ENCODE data around the gene SIK3. TPM values are rescaled to one million over a fixed set of nuclear protein-coding genes. Genes with fewer than 3 reads are reported as not detected.

Gene SIK3
- total RNA-seq, 2 donors from 2014 or later = 37.2 to 43.5 TPM

DNA sequence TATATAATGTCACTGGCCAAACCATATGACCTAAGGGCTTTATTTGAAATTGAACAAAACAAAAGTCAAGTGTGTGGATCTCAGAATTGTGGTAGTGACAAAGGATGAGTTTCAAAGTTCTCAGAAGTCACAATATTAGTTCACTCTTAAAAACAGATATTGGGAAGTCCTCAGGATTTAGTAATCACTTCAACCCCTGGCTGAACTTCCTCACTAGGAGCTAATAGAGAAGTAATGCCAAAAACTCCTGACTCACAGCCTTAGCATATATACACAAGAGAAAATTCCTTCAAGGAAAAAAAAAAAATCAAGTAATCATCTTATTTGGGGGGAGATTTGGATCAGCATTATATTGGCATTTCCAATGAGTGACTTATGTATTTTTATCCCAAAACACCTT lies 185.2 kb downstream of the SIK3 start:
- Mint-ChIP-seq H3K4me1 (peaks cover 1% of the 10 kb centered on the region), H3K36me3 (ENCODE audit: low read depth) (peaks cover 3% of the 10 kb centered on the region), H3K4me3 (no peak overlapping the region), H3K27ac (no peak overlapping the region), H3K27me3 (ENCODE audit: insufficient read depth) (no peaks in the 10 kb centered on the region), H3K9me3 (no peaks in the 10 kb centered on the region)
- H3K4me1 ChIP-seq (ENCODE audit: control insufficient read depth, insufficient read depth, low read length) = no peaks in the 10 kb centered on the region
- H3K9ac ChIP-seq (ENCODE audit: extremely low read depth, low read length, poor library complexity, severe bottlenecking) = no peak overlapping the region
- no peak for DNase-seq
- TF ChIP-seq, protein P1, sequence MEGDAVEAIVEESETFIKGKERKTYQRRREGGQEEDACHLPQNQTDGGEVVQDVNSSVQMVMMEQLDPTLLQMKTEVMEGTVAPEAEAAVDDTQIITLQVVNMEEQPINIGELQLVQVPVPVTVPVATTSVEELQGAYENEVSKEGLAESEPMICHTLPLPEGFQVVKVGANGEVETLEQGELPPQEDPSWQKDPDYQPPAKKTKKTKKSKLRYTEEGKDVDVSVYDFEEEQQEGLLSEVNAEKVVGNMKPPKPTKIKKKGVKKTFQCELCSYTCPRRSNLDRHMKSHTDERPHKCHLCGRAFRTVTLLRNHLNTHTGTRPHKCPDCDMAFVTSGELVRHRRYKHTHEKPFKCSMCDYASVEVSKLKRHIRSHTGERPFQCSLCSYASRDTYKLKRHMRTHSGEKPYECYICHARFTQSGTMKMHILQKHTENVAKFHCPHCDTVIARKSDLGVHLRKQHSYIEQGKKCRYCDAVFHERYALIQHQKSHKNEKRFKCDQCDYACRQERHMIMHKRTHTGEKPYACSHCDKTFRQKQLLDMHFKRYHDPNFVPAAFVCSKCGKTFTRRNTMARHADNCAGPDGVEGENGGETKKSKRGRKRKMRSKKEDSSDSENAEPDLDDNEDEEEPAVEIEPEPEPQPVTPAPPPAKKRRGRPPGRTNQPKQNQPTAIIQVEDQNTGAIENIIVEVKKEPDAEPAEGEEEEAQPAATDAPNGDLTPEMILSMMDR (conservative IDR thresholded peaks at IDR 0.05) = no peak
- no peaks in the 10 kb centered on the region for H3K9me3 ChIP-seq (ENCODE audit: control insufficient read depth, low read length)
- H3K27ac ChIP-seq (ENCODE audit: low read depth, low read length) = no peak overlapping the region
- no peaks in the 10 kb centered on the region for H3K27me3 ChIP-seq (ENCODE audit: control insufficient read depth, insufficient read depth, low read length, poor library complexity, severe bottlenecking)
- no peaks in the 10 kb centered on the region for H3K36me3 ChIP-seq (ENCODE audit: control insufficient read depth, insufficient read depth, low read length)
- no peak overlapping the region for H3K4me3 ChIP-seq (ENCODE audit: low read length)

DNA sequence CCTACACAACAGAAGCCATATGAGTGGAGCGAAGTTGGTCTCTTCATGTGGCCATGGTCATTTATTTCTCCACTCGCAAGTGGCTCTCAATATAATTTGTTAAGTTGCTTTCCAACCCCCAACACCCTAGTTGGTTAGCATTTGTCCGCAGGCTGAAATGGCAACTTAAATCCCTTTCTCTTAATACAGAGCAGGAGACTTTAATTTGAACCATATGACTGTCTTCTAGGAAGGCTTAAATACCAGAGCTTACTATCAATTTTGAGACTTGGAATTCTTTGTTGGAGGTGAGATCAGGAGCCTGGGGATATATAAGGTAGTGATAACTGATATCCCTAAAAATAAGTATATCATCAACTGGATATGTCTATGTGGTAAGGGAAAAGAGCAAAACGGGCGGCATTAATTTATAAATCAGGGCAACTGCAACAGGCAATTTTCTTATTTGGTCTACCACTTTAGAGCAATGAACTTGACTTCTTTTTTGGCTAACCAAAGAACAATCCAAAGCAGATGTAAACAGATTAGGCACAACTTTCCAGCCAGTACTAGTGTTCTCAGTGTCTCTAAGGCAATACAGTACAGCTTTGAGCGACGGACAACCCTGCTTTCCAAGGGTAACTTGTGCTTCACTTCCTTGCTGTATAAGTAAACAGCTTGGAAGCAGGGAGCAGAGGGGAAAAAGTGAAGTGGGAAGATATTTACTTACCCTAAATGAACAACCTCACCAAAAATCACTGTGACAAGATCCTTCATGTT lies 186.1 kb downstream of the SIK3 start:
- no peaks in the 10 kb centered on the region for H3K9me3 ChIP-seq (ENCODE audit: control insufficient read depth, low read length)
- H3K4me1 ChIP-seq (ENCODE audit: control insufficient read depth, insufficient read depth, low read length) = no peaks in the 10 kb centered on the region
- no peak overlapping the region for H3K27ac ChIP-seq (ENCODE audit: low read depth, low read length)
- peaks cover 1% of the 10 kb centered on the region for H3K4me1 Mint-ChIP-seq
- H3K27ac Mint-ChIP-seq = peak overlapping the region; percentile 48
- WGBS, 2 experiments (ENCODE audit: insufficient coverage in 1 of 2, insufficient read length in 1 of 2) = 96 to 98% methylated on average over 6 to 7 of the region's 7 CpGs
- TF ChIP-seq, protein P1 (conservative IDR thresholded peaks at IDR 0.05) = no peak
- H3K36me3 Mint-ChIP-seq (ENCODE audit: low read depth) = peaks cover 3% of the 10 kb centered on the region
- H3K36me3 ChIP-seq (ENCODE audit: control insufficient read depth, insufficient read depth, low read length) = no peaks in the 10 kb centered on the region
- H3K4me3 ChIP-seq (ENCODE audit: low read length) = no peak overlapping the region
- no peak for DNase-seq
- H3K4me3 Mint-ChIP-seq = no peak overlapping the region
- no peaks in the 10 kb centered on the region for H3K27me3 ChIP-seq (ENCODE audit: control insufficient read depth, insufficient read depth, low read length, poor library complexity, severe bottlenecking)
- H3K9me3 Mint-ChIP-seq = no peaks in the 10 kb centered on the region
- H3K9ac ChIP-seq (ENCODE audit: extremely low read depth, low read length, poor library complexity, severe bottlenecking) = no peak overlapping the region
- no peaks in the 10 kb centered on the region for H3K27me3 Mint-ChIP-seq (ENCODE audit: insufficient read depth)

DNA sequence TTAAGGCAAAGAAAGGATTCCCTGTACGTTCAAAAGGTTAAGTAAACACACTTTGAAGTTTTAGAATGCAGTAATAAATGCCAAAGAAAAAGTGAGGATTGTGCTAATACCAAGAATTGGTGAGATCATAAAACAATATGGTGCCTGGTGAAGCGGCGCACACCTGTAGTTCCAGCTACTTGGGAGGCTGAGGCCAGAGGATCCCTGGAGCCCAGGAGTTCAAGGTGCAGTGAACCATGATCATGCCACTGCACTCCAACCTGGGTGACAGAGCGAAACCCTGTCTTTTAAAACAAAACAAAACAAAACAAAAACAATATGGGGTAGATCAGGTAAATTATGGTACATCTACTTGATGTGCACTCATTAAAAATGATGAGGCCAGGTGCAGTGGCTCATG lies 187.4 kb downstream of the SIK3 start:
- no peaks in the 10 kb centered on the region for H3K36me3 ChIP-seq (ENCODE audit: control insufficient read depth, insufficient read depth, low read length)
- Mint-ChIP-seq H3K27ac (no peak overlapping the region), H3K4me3 (no peak overlapping the region)

More for the DNA sequence above, 187.4 kb downstream of the SIK3 start:
- H3K27me3 ChIP-seq (ENCODE audit: control insufficient read depth, insufficient read depth, low read length, poor library complexity, severe bottlenecking) = no peaks in the 10 kb centered on the region
- Mint-ChIP-seq H3K36me3 (ENCODE audit: low read depth) (peaks cover 3% of the 10 kb centered on the region), H3K9me3 (no peaks in the 10 kb centered on the region), H3K27me3 (ENCODE audit: insufficient read depth) (no peaks in the 10 kb centered on the region), H3K4me1 (peaks cover 1% of the 10 kb centered on the region)
- no peak overlapping the region for H3K9ac ChIP-seq (ENCODE audit: extremely low read depth, low read length, poor library complexity, severe bottlenecking)
- H3K4me1 ChIP-seq (ENCODE audit: control insufficient read depth, insufficient read depth, low read length) = no peaks in the 10 kb centered on the region
- DNase-seq = no peak
- no peak overlapping the region for H3K27ac ChIP-seq (ENCODE audit: low read depth, low read length)
- H3K9me3 ChIP-seq (ENCODE audit: control insufficient read depth, low read length) = no peaks in the 10 kb centered on the region
- H3K4me3 ChIP-seq (ENCODE audit: low read length) = no peak overlapping the region
- TF ChIP-seq, protein P1 (conservative IDR thresholded peaks at IDR 0.05) = no peak
- WGBS, 2 experiments (ENCODE audit: insufficient coverage in 1 of 2, insufficient read length in 1 of 2) = 97 to 100% methylated on average over 1 to 3 of the region's 4 CpGs
